ENCODE data around the gene PWWP2B. TPM values are rescaled to one million over a fixed set of nuclear protein-coding genes. Genes with fewer than 3 reads are reported as not detected.
"Not testable (repeated sequence)": the region's sequence is repeated elsewhere in the genome, so short reads cannot be mapped to it uniquely, and the experiment has no call there.

Gene PWWP2B
- total RNA-seq, 1 experiment from 2014 or later: 10.0 TPM

GRCh38 chr10:132350391-132350790 is 46.6 kb upstream of the PWWP2B start:
- Mint-ChIP-seq H3K27ac (ENCODE audit: low read depth, unreplicated experiment) (no peak overlapping the region), H3K36me3 (ENCODE audit: insufficient read depth, unreplicated experiment) (peaks cover 10% of the 10 kb centered on the region), H3K4me1 (ENCODE audit: insufficient read depth, unreplicated experiment) (no peaks in the 10 kb centered on the region), H3K4me3 (ENCODE audit: unreplicated experiment) (no peak overlapping the region), H3K9me3 (ENCODE audit: unreplicated experiment) (no peaks in the 10 kb centered on the region), H3K27me3 (ENCODE audit: insufficient read depth, unreplicated experiment) (no peaks in the 10 kb centered on the region)
- POLR2A ChIA-PET: no interaction called here
- CTCF ChIA-PET: interaction anchor here (1.1 to 1.8 kb wide), 7 partner anchors 10 to 957 kb away, joined by 3 to 6 read pairs (median 4); no protein-coding TSS in a partner anchor
- no peak for DNase-seq (ENCODE audit: unreplicated experiment)
- intact Hi-C loops (cut with micrococcal nuclease): loop anchor here (5.0 kb wide), 1 partner anchor 43 kb away; the partner anchor contains the start of gene STK32C
- TF ChIP-seq, protein P1, sequence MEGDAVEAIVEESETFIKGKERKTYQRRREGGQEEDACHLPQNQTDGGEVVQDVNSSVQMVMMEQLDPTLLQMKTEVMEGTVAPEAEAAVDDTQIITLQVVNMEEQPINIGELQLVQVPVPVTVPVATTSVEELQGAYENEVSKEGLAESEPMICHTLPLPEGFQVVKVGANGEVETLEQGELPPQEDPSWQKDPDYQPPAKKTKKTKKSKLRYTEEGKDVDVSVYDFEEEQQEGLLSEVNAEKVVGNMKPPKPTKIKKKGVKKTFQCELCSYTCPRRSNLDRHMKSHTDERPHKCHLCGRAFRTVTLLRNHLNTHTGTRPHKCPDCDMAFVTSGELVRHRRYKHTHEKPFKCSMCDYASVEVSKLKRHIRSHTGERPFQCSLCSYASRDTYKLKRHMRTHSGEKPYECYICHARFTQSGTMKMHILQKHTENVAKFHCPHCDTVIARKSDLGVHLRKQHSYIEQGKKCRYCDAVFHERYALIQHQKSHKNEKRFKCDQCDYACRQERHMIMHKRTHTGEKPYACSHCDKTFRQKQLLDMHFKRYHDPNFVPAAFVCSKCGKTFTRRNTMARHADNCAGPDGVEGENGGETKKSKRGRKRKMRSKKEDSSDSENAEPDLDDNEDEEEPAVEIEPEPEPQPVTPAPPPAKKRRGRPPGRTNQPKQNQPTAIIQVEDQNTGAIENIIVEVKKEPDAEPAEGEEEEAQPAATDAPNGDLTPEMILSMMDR (IDR thresholded peaks at IDR 0.05; ENCODE audit: unreplicated experiment): no peak
- BruUV-seq (replicated peaks): no TSS peak

DNA sequence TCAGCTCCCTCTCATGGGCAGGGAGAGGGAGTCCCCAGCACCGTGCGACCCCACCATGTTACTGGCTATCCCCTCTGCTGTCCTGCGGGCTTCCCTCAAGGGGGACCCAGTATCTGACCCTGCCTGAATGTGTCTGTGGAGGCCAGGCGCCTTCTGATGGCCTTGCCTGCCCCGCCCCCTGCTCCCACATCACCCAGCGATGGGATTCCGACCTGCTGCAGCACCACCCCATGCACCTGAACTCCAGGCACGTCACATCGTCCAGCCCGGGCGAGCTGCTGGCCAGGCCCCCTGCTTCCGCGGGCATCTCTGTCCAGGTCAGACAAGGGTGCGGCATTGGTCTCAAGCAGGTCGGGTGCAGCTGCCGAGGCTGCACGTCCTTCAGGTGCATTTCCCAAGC is 46.1 kb upstream of the PWWP2B start:
- no peak overlapping the region for H3K27ac Mint-ChIP-seq (ENCODE audit: low read depth, unreplicated experiment)
- intact Hi-C loops (cut with micrococcal nuclease): loop anchor here (5.0 kb wide), 1 partner anchor 44 kb away; the partner anchor contains the start of gene STK32C
- no peak for DNase-seq (ENCODE audit: unreplicated experiment)
- no peaks in the 10 kb centered on the region for H3K4me1 Mint-ChIP-seq (ENCODE audit: insufficient read depth, unreplicated experiment)
- CTCF ChIA-PET: interaction anchor here (0.6 to 1.8 kb wide), 10 partner anchors 10 to 956 kb away, joined by 3 to 9 read pairs (median 5); no protein-coding TSS in a partner anchor
- no peaks in the 10 kb centered on the region for H3K9me3 Mint-ChIP-seq (ENCODE audit: unreplicated experiment)
- TF ChIP-seq, protein P1 (IDR thresholded peaks at IDR 0.05; ENCODE audit: unreplicated experiment): no peak
- POLR2A ChIA-PET: no interaction called here
- BruUV-seq (replicated peaks): no TSS peak
- H3K36me3 Mint-ChIP-seq (ENCODE audit: insufficient read depth, unreplicated experiment): peaks cover 10% of the 10 kb centered on the region
- no peaks in the 10 kb centered on the region for H3K27me3 Mint-ChIP-seq (ENCODE audit: insufficient read depth, unreplicated experiment)
- H3K4me3 Mint-ChIP-seq (ENCODE audit: unreplicated experiment): no peak overlapping the region

DNA sequence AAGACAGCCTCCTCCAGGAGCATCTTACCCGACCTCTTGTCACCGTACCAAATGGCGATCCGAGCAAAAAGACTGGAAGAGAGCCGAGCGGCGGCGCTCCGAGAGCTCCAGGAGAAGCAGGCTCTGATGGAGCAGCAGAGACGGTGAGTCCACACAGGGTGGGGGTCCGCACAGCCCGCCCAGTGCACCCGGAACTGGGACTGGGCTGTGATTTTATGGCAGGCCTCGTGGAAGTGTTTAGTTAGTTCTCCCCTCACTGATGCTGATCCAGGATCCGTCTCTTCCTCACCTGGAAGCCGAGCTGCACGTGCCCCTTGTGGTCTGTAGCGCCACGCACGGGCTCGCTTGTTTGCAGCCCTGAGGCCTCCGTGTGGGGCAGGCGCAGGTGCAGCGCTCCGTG is 45.4 kb upstream of the PWWP2B start:
- Mint-ChIP-seq H3K36me3 (ENCODE audit: insufficient read depth, unreplicated experiment) (peaks cover 10% of the 10 kb centered on the region), H3K9me3 (ENCODE audit: unreplicated experiment) (no peaks in the 10 kb centered on the region), H3K27me3 (ENCODE audit: insufficient read depth, unreplicated experiment) (no peaks in the 10 kb centered on the region), H3K27ac (ENCODE audit: low read depth, unreplicated experiment) (no peak overlapping the region), H3K4me3 (ENCODE audit: unreplicated experiment) (no peak overlapping the region), H3K4me1 (ENCODE audit: insufficient read depth, unreplicated experiment) (no peaks in the 10 kb centered on the region)
- intact Hi-C loops (cut with micrococcal nuclease): loop anchor here (1.0 to 5.0 kb wide), 2 partner anchors 44 to 128 kb away; partner anchors contain the start of gene STK32C
- ChIA-PET CTCF (interaction anchor here (0.6 to 1.8 kb wide), 10 partner anchors 9 to 956 kb away, joined by 3 to 9 read pairs (median 5); no protein-coding TSS in a partner anchor), POLR2A (interaction anchor here (0.6 kb wide), 1 partner anchor 239 kb away, joined by 3 read pairs; no protein-coding TSS in a partner anchor)
- no peak for DNase-seq (ENCODE audit: unreplicated experiment)
- no TSS peak for BruUV-seq (replicated peaks)
- TF ChIP-seq, protein P1 (IDR thresholded peaks at IDR 0.05; ENCODE audit: unreplicated experiment): no peak

DNA sequence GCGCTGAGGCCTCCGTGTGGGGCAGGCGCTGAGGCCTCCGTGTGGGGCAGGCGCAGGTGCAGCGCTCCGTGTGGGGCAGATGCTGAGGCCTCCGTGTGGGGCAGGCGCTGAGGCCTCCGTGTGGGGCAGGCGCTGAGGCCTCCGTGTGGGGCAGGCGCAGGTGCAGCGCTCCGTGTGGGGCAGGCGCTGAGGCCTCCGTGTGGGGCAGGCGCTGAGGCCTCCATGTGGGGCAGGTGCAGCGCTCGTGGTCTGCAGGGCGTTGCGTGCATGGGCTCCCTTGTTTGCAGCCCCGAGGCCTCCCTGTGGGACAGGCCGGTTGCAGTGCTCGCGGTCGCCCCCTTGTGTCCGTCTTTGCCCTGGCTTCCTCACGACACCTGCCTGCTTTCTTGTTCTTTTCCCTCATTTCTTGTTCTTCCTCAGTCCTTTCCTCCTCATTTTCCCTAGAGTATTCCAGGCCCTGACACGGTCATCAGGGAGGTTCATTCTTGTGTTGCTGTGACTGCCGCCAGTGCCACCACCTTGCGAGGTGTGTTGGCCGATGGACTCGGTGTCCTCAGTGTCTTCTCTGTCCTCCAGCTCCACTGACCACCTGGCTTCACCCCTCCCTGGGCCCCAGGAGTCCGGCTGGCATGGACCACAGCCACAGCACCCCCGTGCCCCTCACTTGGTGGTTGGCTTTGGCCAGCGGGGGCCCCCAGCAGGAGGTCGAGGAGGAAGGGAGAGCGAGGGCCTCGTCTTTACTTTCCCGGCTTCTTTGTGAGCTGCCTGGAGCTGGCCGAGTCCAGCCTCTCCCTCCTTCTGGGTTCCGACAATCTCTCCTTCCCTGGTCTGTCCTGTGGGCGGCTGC is 44.3 kb upstream of the PWWP2B start:
- H3K36me3 Mint-ChIP-seq (ENCODE audit: insufficient read depth, unreplicated experiment); H3K9me3 Mint-ChIP-seq (ENCODE audit: unreplicated experiment); POLR2A ChIA-PET; H3K27me3 Mint-ChIP-seq (ENCODE audit: insufficient read depth, unreplicated experiment); BruUV-seq (replicated peaks); H3K27ac Mint-ChIP-seq (ENCODE audit: low read depth, unreplicated experiment); H3K4me1 Mint-ChIP-seq (ENCODE audit: insufficient read depth, unreplicated experiment); H3K4me3 Mint-ChIP-seq (ENCODE audit: unreplicated experiment): not testable (repeated sequence)
- TF ChIP-seq, protein P1 (IDR thresholded peaks at IDR 0.05; ENCODE audit: unreplicated experiment): peak; percentile 73
- peak; percentile 55 for DNase-seq (ENCODE audit: unreplicated experiment)
- CTCF ChIA-PET: interaction anchor here (0.6 to 1.8 kb wide), 17 partner anchors 8 to 450 kb away, joined by 3 to 14 read pairs (median 5); no protein-coding TSS in a partner anchor
- intact Hi-C loops (cut with micrococcal nuclease): loop anchor here (1.0 to 5.0 kb wide), 2 partner anchors 45 to 129 kb away; partner anchors contain the start of gene STK32C

All from MCF 10A (cell line).